NCI-H1105 (cell line): ENCODE results near the gene DPEP2NB.
"Not testable (repeated sequence)": the region's sequence is repeated elsewhere in the genome, so short reads cannot be mapped to it uniquely, and the experiment has no call there.

ENCODE experiments used
- DNase-seq: peaks from one replicate; lab custom pipeline; 2025; lab: John Stamatoyannopoulos, UW

The DPEP2NB gene

DNA sequence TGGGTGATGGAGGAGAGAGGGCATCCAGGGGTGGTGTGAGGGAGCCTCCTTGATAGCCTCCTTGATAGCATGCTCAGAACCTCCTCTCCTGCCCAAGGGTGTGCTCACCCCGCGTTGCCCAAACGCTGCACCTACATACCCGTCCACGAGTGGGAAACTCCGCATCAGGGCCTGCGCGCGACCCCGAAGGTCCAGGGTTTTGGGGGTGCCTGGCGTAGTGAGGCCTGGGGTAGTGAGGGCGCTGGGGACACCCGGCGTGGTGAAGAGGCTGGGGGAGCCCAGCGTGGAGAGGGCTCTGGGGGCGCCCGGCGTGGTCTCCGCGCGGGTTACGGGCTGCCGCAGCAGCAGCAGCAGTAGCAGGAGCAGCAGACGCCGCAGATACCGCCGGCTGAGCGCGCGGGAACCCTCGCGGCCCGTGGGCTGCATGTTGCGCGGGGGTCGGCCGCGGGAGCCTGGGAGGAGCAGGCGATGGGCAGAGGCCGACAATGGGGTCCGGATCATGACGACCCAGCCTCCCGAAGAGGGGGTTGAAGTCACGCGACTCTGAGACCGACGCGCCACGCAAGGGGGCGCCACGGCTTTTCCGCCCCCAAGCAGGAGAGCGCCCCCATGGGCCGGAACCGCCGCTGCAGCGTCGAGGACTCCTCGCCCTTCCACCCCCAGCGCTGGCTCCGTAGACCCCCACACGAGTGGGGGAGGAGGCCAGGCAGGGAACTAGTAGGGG is 35.6 kb downstream of the DPEP2NB start, which contains the start of gene DPEP3:
DPEP3 (minus strand) TSS at position 545 of the 724 bp plus-strand sequence; CDS start at position 426, 119 bp downstream.
- no peak for DNase-seq

DNA sequence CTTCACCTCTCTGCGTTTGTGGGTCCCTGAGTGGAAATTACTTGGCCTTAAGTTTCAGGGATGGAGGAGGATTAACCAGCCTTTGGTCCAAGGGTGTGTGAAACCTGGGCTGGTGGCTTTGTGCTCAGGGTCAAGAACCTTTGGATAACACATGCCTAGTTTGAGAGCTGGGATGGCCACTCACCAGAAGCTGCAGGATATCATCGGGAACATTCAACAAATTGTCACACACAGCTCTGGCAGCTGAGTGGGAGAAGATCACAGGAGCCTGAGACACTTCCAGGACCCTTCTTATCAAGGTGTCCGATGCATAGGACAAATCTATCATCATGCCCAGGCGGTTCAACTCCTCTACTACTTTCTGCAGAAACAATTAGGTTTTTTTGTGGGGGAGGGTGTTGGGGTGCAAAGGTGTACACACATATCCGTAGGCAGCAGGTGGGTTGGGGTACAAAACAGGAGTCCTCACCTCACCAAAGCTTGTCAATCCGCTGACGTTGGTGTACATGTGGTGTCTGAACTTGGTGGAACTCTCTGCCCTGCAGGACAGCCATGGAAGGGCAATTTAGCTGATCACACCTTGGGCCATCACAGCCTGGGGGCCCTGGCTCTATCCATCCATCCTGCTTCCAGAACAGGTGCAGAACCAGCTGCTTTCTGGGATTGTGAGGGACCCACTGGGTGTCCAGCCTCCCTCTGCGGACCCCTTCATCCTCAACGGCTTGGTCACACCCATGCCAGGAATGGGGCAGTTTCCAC is 38.1 kb downstream of the DPEP2NB start:
- DNase-seq: no peak

DNA sequence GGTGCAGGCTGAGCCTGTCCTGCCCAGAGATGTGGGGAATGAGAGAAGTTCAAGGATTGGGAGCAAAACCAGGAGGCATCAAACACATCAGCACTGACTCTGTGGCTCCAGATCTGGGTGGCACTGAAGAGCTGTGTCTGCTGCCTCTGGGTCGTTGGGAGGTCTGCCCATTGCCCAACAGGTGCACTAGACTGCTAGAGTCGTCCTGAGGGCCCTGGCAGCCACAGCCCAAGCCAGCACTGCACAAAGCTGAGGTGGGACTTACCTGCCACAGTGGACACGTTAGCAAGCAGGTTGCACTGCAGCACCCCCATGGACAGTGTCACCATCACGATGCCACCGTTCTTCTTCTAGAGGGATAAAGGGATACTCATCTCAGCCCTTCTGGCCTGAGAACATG is 38.7 kb downstream of the DPEP2NB start:
- no peak for DNase-seq

DNA sequence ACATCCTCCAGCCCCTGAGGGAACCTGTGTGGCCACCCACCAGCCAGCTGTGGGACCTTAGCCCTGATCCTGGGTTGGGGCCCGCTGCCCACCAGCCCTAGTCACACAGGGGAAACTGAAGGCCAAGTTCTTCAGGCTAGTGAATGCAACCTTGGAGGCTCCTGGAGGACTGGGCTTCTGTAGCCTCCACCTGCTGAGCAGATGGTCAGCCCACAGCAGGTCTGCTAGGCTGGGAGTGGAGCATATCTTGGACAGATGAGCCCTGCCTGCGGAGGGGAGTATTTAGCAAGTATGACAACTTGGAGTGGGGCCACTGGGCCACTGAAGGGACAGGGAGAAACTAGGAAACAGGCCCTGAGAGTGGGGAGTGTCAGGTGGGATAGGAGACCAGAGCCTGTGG is 39.5 kb downstream of the DPEP2NB start:
- no peak for DNase-seq

DNA sequence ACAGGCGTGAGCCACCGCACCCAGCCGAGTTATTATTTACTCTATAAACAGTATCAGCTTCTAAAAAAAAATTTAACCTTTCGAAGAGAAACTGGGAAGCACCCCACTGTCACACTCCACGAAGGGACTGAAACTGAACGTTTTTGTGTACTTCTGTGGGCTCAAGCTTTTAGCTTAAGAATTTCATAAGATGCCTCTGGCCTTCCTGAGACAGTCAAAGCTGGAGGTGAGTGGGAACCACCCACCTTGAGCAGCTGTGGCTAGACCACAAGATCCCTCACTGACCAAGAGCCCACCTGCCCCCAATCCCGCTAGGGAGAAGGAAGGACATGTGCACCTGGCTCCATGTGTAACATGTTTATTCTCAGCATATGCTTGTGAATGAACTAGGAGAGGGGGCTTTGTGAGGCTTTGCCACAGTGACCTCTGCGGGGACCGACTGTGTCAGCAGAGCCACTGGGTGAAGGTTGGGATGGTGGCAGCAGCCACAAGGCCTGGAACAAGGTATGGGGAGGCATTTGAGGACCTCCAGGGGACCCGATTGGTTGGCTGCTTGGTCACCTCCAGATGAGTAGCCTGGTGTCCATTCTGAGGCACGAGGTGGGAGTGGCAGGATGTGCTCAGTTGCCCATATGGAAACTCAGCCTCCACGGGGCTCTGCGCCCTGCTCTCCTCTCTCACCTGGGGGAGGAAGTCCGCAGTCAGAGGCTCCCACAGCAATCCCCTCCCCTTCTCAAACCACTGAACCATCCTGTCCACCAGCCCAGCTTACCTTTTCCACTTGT is 40.2 kb downstream of the DPEP2NB start:
- DNase-seq: no peak

DNA sequence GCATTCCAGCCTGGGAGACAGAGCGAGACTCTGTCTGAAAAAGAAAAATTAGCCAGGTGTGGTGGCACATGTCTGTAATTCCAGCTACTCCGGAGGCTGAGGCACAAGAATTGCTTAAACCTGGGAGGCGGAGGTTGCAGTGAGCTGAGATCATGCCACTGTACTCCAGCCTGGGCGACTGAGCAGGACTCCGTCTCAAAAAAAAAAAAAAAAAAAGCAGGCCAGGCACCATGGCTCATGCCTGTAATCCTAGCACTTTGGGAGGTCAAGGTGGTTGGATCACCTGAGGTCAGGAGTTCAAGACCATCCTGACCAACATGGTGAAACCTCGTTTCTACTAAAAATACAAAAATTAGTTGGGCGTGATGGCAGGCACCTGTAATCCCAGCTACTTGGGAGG is 43.4 kb downstream of the DPEP2NB start:
- not testable (repeated sequence) for DNase-seq

DNA sequence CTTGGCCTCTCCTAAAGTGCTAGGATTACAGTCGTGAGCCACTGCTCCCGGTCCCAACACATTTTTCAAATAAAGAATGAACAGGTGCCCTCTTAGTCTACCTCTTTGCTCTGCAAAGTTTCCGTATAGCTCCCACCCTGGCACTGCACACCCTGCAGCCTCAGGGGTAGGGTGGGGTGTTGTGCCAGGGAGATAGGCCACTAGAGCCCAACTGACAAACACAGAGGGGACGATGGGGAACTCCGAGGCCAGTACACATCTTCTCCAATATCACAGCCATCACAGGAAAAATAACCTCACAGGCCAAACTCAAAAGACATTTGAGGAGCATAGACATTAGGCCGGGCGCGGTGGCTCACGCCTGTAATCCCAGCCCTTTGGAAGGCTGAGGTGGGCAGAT is 44.6 kb downstream of the DPEP2NB start:
- DNase-seq: no peak

DNA sequence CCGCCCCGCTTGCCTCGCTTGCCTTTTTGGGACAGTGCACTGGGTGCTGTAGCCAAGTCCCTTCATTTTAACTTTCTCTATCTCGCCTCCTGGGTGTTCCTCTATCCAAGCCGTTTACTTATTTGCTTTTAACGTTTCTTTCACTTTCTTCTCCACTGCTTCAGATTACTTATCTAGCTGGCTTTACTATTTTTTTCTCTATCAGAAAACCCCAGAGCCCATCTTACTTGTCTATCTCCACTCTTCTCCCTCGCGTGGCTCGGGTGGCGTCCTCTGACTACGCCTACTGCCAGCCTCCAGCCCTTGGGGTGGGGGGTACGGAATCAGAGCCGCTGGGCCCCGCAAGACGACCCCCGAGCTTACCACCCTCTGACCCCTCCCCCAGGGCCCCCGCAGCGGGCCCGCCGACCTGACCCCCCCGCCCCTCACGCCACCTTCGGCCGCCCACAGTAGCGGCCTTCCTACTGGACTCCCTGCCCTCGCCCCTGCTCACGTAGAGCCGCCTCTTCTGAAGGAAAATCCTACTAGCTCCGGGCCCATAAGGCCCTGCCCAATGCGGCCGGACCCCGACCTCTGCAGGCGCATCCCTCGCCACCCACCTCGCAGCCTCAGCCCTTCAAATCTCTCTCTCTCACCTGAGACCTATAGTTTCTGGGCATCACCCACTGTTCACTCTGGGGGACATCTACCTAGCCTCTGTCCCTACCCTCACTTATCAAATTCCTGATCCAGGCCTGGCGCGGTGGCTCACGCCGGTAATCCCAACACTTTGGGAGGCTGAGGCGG is 46.3 kb downstream of the DPEP2NB start:
- no peak for DNase-seq

DNA sequence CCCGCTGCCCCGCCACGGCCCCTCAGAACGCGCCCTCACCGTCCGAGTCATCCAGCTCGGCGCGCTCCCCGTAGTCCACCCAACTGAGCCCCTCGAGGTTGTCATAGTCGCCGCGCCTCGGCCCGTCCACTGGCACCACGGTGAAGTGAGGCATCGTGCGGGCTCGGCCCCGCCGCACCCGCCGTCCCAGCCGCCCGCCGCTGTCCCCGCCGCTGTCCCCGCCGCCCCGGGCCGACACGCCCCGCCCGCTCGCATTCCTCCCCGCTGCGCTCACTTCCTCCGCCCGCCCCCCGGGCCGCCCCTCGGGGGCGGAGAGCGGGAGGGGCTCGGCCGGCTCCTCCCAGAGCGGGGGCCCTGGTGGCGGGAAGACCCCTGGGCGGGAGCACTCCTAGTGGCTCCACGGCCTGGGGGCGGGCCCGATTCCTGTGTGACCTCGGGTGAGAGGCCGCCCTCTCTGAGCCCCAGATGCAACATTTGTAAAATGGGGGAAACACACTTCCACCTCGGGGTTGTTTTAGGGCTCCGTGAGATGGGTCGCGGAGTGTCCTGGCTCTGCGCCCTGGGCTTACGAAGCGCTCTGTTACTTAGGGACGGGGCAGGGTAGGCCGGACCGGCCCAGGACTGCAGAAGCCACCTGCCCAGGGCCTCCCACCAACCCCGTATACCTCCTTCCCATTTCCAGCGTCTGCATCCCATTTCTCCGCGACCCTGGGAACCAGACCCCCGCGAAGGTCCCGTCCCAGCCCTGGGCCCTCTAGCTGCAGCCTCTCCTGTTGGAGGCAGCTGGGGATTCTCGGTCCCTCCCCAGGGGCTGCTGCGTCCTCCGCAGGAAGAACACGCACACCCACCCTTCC is 47.1 kb downstream of the DPEP2NB start, which contains the start of gene SLC12A4:
SLC12A4 (minus strand) TSS at position 238 of the 854 bp plus-strand sequence; CDS start at position 154, 84 bp downstream.
- DNase-seq: peak; percentile 41

DNA sequence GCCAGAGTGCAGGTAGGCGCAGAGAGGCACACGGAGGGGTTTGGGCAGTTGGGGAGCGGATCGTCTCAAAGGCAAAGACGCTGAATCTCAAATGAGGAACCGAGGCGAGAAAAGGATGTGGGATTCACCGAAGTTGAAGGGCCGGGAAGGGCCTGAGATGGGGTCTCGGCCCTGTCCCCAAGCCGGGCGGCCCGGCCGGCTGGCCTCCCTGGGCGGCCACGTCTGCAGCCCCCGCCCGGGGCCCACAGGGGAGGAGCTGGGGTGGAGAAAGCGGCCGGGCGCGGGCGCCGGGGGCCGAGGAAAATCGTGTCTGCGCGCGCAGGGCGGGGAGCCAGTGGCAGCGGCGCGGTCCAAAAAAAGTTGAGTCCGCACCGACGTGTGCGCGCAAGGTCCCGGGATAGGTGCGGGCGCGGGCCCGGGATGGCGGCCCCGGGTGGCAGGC is 47.7 kb downstream of the DPEP2NB start:
- DNase-seq: no peak

DNA sequence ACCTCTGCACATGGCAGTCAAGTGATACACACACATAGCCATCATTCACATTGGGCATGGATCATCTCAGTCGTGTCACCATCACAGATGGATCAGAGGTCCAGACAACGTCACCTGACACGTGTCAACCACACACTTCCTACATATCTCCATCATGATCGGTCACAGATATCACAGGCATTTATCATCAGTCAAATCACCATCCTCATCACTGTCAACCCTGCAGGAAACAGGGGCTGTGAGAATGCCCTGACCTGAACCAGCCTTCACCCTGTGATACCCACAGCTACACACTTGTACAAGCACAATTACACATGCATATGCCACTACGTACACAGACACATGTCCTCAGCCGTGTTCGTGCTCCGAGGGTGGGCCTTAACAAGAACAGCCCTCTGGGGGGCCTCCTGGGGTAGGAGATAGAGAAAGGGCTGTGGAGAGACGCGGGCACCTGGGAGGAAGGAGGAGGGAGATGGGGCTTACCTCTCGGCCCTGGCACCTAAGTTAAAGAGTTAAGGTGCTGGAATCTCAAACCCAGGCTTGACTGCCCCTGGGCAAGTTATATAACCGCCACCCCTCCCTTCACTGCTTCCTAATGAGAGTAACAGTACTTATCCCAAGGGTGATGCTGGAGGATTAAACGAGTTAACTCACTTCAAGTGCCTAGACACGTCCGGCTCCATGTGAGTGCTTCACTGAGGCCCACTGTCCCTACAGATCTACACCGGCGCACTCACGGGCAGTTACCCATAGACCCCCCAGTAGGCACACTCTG is 48.3 kb downstream of the DPEP2NB start:
- no peak for DNase-seq

DNA sequence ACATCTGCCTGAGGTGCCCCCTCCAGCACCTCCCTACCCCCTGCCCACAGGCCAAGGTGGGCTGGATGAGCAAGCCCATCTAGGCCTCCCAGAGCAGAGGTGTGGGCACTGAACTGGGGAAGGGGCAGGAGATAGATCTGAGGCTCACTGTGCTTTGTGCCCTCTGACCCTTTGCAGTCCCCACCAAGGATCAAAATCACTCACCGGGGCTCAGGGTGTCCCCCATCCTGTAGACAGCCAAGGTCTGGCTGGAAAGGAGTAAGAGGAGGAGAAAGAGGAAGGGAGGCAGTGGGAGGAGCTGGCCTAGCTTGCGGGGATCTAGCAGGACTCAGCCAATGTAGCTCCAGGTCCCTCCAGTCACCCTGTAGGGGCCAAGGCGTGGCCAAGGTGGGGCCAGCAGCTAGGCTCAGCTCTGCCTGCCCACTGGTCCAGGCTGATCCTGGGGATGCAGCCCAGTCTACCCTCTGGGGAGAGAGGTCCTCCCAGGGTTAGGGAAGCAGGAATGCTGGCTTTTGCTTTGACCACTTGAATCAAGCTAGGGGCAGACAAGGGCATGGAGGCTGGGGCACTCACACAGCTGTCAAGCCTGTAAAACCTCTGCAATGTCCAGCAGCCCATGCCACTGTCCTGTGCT is 49.0 kb downstream of the DPEP2NB start:
- no peak for DNase-seq

DNA sequence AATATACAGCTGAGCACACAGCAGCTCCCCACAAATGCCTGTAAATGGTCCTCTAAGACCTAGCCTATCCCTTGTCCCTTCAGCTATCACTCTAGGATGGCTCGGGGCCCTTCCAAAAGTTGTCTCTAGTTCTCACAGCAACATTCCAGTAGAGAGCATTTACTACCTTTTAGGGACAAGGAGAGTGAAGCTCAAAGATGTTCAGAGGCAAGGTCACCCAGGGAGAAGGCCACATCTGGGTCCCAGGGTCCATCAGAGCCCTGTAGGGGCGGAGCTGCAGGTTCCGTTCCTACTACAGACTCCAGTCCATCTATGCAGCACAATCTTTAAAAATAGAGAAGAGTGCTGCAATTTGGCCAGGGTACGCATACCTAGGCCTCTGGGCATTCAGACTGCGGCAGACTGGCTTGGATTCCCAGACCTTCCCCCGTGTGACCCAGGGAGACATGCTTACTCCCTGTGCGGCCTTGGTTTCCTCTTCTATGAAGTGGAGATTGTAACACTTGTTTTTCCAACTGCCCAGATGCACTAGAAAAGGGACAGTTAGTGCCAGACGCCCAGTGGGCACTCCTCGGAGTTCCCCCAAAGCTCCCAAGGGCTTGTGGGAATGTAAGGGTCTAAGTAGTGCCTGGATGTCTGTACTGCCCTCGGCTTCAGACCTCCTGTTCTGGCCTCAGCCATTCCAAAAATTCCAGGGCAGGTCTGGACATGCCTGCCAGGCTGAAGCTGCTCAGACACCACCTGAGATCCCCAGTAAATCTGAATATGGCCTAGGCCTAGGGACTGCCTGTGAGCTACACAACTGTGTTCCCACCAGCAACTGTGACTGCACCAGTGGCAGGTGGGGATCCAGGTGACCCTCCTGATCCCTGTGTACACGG is 49.8 kb downstream of the DPEP2NB start:
- no peak for DNase-seq

DNA sequence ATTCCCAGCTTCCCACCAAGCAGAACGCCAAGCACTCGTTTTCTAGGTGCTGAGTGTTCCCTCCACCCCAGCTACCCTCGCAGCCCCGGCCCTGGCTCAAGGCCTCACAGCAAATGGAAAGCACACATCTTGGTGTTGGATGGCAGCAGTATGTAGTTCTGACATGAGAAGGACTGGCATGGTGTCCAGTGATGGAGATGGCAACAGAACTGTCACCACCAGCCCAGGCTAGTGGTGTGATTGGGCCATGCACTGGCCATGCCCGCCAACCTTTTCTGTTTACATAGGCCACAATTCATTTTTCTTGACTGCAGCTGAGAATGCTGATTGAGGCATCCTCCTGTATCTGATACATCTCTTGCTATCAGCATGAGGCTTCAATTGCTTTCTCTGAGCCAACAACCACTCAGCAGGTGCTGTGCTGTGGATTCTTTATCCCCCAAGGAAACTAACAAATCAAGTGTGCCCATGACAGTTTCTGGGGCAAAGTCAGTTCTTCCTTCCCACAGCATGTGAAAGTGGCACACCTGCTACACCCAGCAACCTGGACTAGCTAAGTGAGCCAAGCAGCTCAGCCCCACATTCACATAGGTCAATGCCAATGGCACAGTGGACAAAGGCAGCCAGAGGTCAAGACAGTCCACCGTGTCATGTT is 51.1 kb downstream of the DPEP2NB start:
- no peak for DNase-seq

DNA sequence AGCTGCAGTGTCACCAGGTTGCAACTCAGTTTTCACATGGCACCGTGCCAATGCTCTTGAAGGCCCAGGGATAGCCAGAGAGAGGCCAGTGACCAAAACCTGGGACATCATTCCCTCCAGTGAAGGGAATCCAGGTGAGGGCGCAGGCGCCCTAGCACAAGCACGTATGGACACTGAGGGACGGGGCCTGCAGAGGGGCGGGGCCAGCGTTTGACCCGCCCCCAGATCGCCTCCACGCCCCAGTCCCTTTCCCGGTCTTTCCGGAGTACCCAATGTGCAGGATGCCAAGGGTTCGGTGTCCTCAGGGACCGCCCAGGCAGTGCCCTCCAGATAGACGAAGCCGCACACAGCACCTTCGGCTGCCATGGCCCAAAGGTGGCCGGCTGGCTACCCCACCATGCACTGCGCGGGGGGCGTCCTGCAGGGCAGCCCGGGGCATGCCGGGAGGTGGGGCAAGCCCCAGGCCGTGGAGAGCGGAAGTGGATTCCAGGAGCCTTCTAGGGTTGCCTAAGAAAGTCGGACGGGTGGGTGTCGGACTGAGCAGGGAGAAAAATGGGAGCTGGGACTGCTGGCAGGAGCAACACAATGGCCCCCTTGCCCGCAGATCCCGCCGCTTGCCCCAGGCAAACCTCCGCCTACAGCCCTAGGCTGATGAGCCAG is 51.9 kb downstream of the DPEP2NB start:
- no peak for DNase-seq
